Epithelial cell of proximal tubule (primary cell): ENCODE results near the gene VPS26A. TPM values are rescaled to one million over a fixed set of nuclear protein-coding genes. Genes with fewer than 3 reads are reported as not detected.

Experiments used
- DNase-seq: peaks from one replicate; pipeline ENCODE4 v3.0.0-alpha.2; 2011; ENCODE audit warnings: low read depth
- H3K4me3 ChIP-seq: 2 replicates; pipeline ENCODE4 v1.5.1; 2011; ENCODE audit warnings: low read depth, mild to moderate bottlenecking, low read length
- CTCF ChIP-seq: conservative IDR thresholded peaks from 2 replicates; pipeline ENCODE4 v1.5.1; 2012; ENCODE audit warnings: low read depth, mild to moderate bottlenecking, low read length
- total RNA-seq: library from RNA; depleted of rRNA; stranded (reverse); fragments of >200 nt; gene quantifications from 2 replicates; pipeline ENCODE4 v1.2.3, GENCODE V29; 2015

Gene VPS26A
- total RNA-seq, 1 donor from 2014 or later, result 23.6 TPM

GRCh38 chr10:69092959-69093850, 30.8 kb upstream of the VPS26A start:
- H3K4me3 ChIP-seq, result no peak overlapping the region
- peak; percentile 59 for DNase-seq
- TF ChIP-seq CTCF, result peak; percentile 77

- DNase-seq, result no peak
- TF ChIP-seq CTCF, result peak; percentile 51
- no peak overlapping the region for H3K4me3 ChIP-seq
Measured at GRCh38 chr10:69093933-69094332, 30.0 kb upstream of the VPS26A start.

DNA sequence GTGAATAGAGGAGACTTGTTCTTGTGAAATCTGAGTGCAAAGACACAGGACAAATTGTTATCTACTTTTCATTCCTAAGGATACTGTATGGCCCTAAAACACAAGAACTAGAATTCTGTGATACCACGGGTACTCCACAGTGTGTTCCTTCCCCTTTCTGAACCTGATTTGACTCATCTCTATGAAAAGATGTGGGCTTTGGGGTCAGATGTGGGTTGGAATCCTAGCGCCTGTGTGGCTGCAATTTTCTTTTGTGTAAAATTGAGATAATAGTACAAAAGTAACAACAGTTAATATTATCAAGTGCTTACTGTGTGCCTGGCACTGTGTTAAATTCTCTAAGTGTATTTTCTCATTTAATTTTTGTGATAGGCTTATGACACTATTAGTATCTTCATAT, 27.9 kb upstream of the VPS26A start:
- TF ChIP-seq CTCF, result no peak
- DNase-seq, result no peak
- H3K4me3 ChIP-seq, result no peak overlapping the region

- H3K4me3 ChIP-seq, result no peak overlapping the region
- no peak for DNase-seq
- no peak for TF ChIP-seq CTCF
Measured at GRCh38 chr10:69097729-69098128, 26.2 kb upstream of the VPS26A start.

- no peak for DNase-seq
Measured at GRCh38 chr10:69100136-69100872, 23.7 kb upstream of the VPS26A start.

DNA sequence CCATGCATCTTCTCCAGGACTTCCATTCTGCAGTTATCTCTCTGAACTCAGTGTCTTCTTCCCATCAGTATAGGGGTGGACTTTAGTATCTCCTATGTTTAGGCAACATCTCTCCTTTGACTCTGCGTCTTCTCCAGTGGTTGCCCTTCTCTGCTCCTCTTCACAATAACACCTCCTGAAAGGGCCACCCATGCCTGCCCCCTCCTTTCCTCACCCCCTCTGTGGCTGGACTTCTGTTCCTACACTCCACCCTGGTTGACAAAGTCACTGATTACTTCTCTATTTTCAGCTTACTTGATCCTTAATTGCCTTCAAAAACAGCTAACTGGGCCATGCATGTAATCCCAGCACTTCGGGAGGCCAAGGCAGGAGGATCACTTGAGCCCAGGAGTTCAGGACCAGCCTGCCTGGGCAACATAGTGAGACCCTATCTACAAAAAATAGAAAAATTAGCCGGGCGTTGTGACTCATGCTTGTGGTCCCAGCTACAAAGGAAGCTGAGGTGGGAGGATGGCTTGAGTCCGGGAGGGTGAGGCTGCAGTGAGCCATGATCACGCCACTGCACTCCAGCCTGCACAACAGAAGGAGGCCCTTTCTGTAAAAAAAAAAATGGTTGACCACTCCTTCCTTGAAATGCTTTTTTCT, 22.4 kb upstream of the VPS26A start:
- no peak for TF ChIP-seq CTCF
- DNase-seq, result no peak
- no peak overlapping the region for H3K4me3 ChIP-seq

More at GRCh38 chr10:69100136-69100872, 23.7 kb upstream of the VPS26A start:
- no peak for TF ChIP-seq CTCF
- no peak overlapping the region for H3K4me3 ChIP-seq
